ENCODE data around the gene PRR5L.

DNA sequence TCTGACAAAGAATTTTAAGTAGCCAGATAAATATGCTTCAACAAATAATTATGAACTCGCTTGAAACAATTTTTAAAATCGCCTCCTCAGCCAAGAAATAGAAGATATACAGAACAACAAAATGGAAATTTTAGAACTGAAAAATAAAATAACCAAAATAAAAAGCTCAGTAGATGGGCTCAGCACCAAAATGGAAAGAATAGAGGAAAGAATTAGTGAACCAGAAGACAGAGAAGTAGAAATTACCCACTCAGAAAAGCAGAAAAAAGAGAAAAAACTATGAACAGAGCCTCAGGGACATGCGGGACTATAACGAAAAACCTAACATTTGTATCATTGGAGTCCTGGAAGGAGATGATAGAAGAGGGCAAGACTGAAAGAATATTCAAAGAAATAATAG lies 14.2 kb upstream of the PRR5L start:
- TF ChIP-seq, protein P1, sequence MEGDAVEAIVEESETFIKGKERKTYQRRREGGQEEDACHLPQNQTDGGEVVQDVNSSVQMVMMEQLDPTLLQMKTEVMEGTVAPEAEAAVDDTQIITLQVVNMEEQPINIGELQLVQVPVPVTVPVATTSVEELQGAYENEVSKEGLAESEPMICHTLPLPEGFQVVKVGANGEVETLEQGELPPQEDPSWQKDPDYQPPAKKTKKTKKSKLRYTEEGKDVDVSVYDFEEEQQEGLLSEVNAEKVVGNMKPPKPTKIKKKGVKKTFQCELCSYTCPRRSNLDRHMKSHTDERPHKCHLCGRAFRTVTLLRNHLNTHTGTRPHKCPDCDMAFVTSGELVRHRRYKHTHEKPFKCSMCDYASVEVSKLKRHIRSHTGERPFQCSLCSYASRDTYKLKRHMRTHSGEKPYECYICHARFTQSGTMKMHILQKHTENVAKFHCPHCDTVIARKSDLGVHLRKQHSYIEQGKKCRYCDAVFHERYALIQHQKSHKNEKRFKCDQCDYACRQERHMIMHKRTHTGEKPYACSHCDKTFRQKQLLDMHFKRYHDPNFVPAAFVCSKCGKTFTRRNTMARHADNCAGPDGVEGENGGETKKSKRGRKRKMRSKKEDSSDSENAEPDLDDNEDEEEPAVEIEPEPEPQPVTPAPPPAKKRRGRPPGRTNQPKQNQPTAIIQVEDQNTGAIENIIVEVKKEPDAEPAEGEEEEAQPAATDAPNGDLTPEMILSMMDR (IDR thresholded peaks at IDR 0.05), result no peak
- no peak for TF ChIP-seq EZH2 (IDR thresholded peaks at IDR 0.05; ENCODE audit: borderline replicate concordance, insufficient read depth, low read depth, low read length, poor library complexity, severe bottlenecking)
